GM21825 (cell line): Measurements from ENCODE around the gene CLCN7.

Experiments
- ATAC-seq: cut with Tn5 transposase; IDR thresholded peaks from one replicate; pipeline ENCODE4 v1.9.1; 2021; ENCODE audit warnings: mild to moderate bottlenecking, moderate library complexity; ENCODE audit not compliant: unreplicated experiment

The CLCN7 gene, protein sequence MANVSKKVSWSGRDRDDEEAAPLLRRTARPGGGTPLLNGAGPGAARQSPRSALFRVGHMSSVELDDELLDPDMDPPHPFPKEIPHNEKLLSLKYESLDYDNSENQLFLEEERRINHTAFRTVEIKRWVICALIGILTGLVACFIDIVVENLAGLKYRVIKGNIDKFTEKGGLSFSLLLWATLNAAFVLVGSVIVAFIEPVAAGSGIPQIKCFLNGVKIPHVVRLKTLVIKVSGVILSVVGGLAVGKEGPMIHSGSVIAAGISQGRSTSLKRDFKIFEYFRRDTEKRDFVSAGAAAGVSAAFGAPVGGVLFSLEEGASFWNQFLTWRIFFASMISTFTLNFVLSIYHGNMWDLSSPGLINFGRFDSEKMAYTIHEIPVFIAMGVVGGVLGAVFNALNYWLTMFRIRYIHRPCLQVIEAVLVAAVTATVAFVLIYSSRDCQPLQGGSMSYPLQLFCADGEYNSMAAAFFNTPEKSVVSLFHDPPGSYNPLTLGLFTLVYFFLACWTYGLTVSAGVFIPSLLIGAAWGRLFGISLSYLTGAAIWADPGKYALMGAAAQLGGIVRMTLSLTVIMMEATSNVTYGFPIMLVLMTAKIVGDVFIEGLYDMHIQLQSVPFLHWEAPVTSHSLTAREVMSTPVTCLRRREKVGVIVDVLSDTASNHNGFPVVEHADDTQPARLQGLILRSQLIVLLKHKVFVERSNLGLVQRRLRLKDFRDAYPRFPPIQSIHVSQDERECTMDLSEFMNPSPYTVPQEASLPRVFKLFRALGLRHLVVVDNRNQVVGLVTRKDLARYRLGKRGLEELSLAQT

DNA sequence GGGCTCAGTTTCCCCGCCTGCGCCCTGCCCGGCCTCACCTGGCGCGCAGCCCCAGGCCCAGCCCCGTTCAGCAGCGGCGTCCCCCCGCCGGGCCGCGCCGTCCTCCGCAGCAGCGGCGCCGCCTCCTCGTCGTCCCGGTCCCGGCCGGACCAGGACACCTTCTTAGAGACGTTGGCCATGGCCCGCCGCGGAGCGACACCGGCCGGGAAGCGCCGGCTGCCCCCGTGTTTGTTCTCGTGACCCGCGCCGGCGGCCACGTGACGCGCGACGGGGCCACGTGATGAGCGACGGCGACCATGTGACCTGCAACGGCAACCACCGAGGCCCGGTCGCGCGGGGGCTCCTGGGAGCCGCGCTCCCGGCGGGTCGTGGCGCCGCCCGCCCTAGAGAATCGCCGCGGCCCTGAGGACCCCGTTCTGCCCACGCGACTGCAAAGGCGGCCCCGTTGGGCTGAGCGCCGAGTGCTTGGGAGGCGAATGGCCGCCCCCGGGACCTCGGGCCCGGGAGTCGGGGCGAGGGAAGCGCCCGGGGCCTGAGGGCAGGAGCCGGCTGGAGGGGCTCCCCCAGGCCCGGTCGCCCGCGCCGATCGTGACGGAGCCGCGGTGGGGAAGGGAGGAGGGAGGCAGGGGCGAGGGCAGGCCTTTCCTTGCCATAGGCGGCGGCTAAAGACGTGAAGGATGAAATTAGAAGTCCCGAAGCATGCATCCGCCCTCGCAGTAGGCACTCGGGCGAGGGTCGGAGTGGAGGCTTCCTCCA, at the start of gene CLCN7:
Gene CLCN7 (minus strand): TSS at position 233 of the 756 bp plus-strand sequence. CDS start 54 bp downstream, at position 179.
- peak; percentile 71 for ATAC-seq

DNA sequence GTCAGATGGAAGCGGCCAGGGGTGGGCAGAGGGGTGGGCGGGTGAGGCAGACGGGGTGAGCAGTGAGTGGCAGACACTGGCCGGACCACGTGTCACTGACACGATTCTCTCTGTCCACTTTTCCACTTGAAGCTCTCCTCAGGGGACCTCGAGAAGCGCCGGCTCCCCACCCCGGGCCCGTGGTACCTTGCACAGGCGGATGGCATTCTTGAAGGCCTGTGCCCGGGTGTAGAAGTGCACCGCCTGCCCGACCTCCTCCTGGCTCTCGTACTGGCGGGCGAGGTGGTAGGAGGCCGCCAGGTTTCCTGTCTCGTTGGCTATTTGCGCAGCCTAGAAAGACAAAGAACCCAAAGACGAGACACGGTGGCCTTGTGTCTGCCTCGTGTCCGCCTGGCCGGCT, 49.5 kb upstream of the CLCN7 start:
- ATAC-seq: no peak

DNA sequence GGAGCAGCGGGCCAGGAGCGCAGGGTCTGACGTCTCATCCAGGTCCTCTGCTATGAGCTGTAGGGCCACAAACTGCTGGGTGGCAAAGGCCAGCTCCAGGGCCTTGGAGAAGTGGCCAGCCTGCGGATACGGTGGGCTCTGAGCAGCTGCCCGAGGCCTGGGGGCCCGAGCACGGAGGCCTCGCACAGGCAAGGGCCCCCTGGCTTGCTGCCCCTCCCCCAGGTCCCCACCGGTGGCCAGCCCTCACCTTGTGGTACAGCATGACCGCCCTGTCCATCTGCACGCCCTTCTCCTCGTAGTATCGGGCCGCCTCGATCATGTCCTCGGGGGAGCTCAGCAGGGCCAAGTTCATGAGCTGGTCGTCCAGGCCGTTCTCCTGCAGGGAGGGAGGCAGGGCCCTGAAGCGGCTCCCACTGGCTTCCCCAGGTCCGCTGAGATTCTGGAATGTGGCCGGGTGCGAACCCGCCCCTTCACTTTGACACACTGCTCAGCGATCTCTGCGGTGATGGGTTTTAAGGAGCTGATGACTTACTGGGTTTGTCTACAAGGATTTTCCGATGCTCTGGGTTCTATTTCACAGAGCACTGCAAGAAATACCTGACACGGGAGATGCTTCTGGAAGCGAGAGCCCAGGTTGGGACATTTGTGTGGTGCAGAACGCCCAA, 48.9 kb upstream of the CLCN7 start:
- ATAC-seq: no peak

DNA sequence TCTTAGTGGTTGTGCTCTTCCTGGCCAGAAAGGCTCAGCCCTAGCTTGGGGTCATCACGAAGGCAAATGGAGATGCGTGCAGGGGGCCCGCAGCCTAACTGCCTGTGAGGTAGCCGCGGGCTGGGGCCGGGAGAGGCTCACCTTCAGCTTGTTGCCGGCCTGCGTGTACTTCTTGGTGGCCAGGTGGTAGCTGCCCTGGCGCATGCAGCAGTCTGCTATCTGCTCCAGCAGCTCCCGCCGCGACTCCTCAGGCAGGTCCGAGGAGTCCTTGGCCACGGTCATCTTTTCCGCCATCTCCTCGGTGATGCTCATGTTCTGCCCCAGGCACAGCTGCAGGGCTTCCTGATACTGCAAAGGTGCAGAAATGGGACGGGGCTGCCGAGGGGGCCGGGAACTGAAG, 45.6 kb upstream of the CLCN7 start:
- ATAC-seq: no peak

DNA sequence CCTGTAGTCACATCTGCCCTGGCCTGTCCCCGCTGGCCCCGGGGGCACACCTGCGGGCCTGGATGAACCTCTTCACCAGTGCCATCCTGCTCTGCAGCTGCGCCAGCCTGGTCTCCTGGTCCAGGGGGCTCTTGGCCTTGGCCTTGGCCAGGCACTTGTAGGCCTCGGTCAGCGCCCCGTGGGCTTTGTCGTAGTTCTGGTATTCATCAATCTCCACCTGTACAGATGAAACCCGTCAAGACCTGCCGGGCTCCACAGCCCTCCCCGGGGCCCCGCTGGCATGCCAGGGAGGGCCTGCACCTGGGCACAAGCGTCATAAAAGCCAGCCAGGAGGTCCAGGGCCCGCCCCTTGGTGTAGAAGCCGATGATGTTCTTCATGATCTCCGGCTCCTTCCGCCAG, 45.0 kb upstream of the CLCN7 start:
- ATAC-seq: no peak

DNA sequence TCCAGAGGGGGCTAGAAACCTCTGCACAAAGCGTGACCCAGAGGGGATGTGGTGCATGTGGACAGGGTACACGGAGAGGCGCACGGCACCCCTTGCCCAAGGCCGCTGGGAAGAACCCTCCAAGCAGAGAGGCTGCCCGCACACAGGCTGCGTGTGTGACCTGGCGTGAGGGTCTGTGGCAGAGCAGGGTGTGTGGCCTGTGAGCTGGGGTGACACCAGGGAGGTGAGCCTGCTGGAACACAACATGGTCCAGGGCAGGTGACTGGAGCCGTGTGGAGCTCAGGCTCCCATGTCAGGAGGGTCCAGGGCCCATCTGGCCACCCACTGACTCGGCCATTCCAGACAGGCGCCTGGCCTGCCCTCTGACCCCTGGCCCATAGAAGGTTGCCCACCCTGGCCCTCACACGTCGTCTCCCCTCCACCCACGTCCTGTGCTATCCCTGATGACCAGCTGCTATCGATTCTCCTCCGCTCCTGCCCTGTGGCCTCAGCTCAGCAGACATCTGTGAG, 43.9 kb upstream of the CLCN7 start:
- ATAC-seq: no peak

DNA sequence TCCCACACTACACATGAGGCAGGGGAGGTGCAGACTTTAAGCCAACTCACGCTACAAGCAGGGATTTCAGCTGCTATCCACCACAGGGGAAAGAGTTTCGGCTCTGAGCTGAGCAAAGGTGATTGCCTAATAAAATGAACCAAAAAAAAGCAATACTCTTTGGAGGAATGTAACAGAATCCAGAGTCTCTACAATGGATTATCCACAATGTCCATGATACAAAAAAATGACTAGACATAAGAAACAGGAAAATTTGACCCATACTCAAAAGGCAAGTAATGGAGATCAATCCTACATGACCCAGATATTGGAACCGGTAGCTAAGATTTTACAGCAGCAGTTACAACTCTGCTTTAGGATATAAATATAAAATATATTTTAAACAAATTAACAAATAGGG, 39.7 kb upstream of the CLCN7 start:
- ATAC-seq: no peak

DNA sequence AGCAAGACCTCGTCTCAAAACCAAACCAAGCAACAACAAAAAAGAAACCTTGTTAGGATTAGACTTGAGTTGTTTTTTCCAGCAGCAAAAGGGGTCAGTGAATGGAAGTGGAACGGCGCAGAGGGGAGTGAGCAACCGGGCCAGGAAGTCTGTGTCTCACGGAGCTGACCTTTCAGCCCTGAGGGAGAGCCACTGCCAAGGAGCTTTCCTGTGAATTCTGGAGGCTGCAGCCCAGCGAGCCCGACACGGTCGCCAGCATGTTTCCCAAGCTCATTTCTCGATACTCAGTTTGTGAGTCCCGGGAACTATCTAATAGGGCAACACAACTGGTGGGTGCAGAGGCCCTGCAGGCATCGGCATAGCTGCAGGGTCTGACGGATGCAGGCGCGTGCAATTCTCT, 37.9 kb upstream of the CLCN7 start:
- no peak for ATAC-seq

DNA sequence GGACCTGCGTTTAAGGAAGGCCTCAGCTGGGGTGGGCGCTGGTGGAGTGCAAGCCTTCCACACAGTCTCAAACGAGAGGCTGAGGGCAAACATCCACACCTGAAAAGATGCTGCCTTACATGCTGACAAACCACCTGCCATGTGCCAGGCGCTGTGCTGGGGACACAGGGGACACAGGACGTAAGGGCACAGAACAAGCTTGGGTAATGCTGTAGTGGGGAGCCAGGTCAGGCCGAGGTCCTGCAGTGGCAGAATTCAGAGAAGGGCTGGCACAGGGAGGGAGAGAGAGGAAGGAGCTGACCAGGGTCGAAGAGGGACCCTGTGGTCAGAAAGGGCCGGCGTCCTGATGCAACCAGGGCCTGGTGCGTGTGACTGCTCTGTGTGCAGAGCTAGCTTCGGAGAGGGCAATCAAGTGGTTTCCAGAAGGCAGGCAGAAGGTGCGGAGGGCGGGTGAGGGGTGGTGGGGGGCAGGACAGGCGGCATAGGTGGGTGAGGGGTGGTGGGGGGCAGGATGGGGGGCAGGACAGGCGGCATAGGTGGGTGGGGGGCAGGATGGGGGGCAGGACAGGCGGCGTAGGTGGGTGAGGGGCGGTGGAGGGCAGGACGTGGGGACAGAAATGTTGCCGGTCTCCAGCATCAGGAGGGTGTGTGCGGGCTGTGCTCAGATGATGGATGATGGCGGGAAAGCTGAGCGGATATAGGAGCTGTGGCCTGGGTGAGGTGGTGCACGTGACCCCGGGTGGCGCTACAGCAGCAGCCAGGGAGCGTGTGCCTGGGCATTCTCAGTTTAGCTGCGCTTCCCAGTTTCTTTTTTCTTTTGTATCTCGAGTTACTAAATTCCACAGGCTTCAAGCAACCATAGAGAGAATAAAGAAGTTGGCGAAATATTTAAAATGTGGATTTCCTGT, 37.1 kb upstream of the CLCN7 start:
- no peak for ATAC-seq

DNA sequence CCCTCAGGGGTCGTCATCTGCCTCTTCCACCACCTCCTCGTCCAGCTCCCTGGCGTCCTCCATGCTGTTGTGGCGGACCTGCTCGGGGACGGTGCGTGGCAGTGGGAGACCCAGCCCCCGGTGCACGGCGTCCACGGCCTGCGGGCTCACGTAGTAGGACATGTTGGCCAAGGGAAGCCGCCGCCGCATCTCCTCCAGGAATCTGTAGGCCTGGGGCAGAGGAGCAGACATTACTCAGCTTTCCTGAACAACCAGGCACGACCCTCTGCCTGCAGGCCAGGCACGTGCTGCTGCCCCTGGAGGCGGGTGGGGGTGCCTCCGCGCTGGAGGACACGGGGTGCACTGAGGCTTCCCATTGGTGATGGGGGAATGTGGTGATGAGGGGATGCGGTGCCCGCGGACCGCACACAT, 36.1 kb upstream of the CLCN7 start:
- ATAC-seq: no peak

DNA sequence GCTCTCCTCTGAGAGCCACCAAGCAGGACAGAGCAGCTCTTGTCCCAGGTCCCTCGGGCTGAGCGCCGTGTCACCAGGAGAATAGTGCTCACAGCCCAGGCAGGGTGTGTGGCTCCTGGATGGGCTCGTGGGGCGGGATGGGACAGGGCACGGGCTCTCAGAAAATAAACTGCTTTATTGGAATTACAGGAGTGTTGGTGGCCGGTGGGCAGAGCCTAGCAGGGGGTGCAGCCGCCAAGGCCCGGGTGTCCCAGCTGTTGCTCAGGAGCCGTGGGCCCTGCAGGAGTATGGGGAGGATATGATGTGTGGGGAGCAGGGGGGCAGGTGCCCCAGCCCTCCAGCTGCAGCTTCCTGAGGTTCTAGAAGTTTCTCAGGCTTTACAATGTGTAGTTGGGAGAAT, 35.4 kb upstream of the CLCN7 start:
- no peak for ATAC-seq

DNA sequence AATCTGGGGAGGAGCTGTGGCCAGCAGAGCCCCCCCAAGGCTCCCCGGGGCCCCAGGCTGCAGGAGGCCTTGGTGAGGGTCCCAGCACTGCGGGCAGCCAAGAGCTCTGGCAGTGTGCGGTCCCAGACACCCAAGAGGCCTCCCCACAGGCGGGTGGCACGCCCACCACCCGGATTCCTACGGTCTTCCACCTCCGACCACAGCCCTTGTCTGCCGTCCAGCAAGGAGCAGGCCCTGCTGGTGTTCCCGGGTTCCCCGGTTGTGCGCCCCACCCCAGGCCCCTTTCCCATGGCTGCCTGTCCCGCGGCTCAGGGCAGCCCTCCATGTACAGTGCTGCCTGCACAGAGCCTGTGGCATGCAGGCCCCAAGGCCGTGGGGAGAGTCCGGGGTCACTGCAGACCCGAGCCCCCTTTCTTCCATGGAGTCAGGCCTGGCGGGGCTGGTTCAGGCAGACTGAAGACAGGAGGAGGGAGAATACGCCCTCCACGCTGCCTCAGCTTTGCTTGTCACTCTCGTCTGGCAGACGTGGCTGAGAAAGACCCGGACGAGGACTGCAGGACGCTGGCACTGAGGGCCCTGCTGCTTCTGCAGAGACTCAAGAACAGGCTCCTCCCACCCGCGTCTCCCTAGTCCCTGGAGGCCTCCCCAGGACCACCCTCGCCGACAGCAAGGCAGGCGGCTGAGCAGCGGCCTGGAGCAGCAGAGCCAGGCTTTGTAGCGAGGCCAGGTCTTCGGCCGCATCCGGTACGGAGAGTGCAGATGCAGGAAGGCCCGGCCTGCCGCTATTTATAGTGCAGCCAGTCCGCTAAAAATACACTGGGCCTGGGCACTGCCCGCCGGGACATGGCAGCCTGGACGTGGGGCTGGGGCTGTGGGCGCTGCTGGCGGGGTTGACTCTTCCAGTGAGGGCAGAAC, 34.7 kb upstream of the CLCN7 start:
- ATAC-seq: no peak

DNA sequence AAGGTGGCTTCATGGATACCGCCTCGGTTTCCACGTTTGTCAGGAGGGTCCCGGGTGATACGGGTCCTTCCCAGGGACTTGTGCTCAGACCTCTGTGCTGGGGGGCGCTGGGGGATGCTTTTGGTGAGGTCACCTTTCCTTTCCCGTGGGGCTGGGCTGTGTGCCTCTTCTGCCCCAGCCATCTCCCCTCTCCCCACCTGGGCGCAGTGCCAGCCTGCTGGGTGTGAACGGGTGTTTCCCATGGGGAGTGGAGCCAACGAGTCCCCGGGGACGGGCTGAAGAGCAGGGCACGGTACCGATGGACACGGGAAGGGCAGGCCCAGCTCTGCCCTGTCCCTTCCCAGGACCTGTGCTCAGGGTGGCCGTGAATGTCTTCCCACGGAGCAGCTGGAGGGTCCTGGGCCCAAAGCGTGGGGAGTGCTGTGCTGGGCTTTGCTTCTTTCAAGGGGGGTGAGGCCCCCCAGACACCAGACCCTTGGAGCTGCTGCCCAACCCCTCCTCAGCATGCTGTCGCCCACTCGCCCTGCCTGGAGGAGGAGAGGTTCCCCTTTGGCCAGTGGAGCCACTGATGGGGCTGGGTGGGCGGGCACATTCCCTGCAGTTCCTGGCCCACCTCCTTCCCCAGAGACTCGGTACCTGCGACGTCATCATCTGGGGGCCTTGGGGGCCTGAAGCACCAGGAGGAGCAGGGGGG, 33.8 kb upstream of the CLCN7 start:
- no peak for ATAC-seq

DNA sequence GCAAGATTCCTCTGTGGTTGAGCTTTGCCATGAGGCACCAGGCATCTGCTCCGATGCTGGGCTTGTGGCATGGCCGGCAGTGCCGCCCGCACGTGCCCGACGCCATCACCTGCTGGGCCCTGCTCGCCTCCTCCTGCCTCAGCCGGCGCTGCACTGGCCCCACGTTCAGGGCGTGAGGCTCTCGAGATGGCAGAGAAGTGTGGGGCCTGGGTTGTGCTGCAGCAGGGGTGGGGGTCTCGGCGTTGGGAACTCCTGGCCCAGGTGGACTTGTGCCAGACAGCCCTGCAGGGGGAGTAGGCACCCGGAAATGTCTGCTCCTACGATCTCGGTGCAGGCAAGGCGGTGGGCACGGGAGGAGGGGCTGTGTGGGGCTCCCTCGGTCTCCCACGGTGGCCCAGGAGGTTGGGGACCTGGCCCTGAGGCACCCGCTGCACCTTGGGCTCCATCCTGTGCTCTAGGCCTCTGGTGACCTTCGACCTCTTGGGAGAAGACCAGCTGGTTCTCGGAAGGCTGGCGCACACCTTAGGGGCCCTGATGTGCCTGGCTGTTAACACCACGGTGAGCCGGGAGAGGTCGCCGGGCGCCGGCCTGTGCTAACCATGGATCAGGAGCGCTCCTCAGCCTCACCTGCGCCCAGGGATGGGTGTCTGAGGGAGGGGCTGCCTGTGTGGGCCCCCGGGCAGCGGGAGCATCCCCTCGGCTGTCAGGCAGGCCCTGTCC, 31.8 kb upstream of the CLCN7 start:
- no peak for ATAC-seq

DNA sequence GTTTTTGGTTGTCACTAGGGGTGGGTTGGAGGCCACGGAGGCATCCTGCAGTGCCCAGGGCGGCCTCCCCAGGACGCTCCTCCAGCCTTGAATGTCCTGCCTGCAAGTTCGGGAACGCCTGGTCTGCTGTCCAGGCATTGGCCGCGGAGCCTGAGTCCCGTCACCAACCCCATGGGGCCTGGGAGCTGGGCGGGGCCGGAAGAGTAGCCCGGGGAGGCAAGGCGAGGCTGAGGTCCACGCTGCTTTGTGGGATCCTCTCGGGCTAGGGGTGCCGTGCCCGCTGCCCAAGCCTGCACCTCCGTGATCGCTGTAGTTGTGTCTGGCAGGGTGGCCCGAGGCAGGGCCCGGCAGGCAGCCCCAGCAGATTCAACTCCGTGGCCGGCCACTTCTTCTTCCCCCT, 31.1 kb upstream of the CLCN7 start:
- ATAC-seq: no peak

DNA sequence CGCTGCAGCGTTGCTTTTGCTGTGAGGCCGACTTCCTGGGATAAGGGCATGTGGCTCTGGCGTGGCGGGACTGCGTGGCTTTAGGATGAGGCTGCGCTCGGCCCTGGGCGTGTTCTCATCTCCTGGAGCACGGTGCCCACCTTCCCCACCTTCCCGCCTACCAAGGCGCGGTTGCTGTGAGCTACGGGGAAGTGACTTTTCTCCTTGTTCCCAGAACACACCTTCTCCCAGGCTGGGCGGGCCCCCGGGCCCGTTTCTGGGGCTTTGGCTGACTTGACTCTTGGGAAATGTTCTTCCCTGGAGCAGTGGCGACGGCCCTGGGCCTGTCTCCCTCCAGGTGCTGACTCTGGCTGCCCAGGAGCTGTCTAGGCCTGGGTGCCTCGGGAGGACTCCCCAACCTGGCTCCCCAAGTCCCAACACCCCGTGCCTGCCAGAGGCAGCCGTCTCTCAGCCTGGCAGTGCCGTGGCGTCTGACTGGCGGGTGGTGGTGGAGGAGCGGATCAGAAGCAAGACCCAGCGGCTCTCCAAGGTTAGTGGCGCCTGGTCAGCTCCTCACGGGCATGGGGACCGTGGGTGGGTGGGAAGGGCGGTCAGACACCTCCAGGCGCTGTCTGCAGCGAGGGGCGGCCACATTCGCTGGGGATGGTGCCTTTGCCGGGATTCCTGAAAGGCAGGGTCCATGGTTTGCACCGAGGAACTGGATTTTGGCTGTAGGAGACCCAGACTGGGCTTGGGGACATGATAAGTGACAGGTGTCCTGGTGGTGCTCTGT, 30.4 kb upstream of the CLCN7 start:
- ATAC-seq: no peak
